ENCODE measurements around the gene AAGAB.
"Not testable (repeated sequence)": the region's sequence is repeated elsewhere in the genome, so short reads cannot be mapped to it uniquely, and the experiment has no call there.

Gene AAGAB

GRCh38 chr15:67171471-67171870, 83.0 kb downstream of the AAGAB start:
- DNase-seq (ENCODE audit: low read depth in 2 of 2), result no peak

- no peak for DNase-seq (ENCODE audit: low read depth in 2 of 2)
Measured at GRCh38 chr15:67170143-67170925, 84.1 kb downstream of the AAGAB start.

DNA sequence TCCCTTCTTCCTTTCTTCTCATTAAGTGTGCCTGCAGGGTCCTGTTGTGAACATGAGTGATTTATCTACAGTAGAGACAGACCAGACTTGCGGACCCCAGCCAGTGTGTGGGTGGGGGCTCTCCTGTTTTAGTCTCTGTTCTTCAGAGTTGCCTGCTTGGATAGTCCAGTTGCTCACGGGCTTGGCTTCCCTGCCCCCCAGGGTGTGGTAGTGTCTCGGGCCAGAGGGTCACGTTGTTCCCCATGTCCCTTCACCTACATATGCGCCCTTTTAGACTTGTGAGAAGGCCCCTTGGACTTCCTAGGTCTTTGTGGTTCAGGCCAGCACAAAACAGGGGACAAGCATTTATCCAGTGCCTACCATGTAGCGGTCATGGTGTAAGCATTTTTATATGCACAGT, 85.8 kb downstream of the AAGAB start:
- DNase-seq (ENCODE audit: low read depth in 2 of 2), result no peak

DNA sequence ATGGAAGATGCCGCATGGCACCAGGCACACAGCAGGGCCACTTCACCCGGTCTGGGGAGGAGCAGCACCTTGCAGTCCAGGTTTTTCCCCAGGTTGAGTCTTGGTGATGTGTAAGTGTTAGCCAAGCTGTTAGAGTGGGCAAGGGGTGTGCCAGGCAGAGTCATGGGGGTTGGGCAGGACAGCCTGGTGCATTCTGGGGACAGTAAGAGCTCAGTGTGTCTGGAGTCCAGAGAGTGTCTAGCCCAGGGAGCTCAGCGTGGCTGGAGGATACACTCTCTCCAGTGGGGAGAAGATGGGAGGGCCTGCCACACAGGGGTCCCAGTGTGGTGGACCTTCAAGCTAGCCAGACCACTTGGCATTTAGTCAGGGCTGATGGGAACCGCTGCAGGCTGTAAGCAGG, 87.4 kb downstream of the AAGAB start:
- DNase-seq (ENCODE audit: low read depth in 2 of 2), result no peak

DNA sequence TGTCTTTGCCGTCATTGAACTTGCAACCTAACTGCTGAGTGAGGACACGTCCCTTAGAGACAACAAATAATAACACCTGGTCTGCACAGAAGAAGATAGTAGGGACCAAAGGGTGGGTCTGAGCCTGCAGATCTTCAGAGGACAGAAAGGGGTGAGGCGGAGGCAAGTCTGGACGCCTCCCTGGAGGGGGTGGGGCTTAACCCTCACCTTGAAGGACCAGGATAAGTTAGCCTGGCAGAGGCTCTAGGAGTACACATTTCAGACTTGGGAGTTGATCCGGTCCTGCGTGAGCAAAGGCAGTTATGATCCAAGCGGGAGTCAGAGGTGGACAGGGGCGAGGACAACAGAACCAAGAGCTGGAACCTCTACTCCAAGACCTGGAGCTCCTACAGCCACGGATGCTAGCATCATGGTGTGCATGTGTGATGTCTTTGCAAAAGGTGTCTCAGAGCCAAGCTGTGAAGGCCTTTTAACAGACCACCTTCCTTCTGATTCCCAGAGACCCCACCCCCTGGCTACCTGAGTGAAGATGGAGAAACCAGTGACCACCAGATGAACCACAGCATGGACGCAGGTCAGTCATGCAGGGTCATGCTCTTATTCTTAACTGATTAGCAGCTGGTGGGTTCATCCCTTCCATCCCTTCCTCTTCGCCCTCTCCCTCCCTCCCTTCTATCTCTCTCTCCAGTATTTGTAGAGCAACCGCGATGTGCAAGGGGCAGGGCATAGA, 88.0 kb downstream of the AAGAB start:
- no peak for DNase-seq (ENCODE audit: low read depth in 2 of 2)

GRCh38 chr15:67165254-67166253, 88.9 kb downstream of the AAGAB start:
- no peak for DNase-seq (ENCODE audit: low read depth in 2 of 2)

- no peak for DNase-seq (ENCODE audit: low read depth in 2 of 2)
Measured at GRCh38 chr15:67164811-67165253, 89.6 kb downstream of the AAGAB start.

DNA sequence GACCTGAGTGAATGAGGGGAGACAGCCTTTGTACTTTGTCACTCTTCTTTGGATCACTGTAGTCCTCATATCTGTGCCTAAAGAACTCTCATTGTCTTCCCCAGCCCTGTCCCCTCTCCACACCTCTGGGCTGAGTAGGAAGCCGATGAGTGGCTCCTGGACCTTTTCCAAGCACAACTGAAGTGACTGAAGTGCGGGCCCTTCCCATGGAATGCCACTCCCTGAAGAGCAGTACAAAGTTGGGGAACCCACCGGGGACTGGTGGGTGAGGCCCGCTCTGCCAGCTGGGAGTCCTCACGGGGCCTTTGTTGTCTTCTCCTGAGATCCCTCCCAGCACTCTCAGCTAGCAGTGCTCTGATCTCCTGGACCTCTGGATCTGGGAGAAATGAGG, 90.1 kb downstream of the AAGAB start:
- no peak for DNase-seq (ENCODE audit: low read depth in 2 of 2)

DNA sequence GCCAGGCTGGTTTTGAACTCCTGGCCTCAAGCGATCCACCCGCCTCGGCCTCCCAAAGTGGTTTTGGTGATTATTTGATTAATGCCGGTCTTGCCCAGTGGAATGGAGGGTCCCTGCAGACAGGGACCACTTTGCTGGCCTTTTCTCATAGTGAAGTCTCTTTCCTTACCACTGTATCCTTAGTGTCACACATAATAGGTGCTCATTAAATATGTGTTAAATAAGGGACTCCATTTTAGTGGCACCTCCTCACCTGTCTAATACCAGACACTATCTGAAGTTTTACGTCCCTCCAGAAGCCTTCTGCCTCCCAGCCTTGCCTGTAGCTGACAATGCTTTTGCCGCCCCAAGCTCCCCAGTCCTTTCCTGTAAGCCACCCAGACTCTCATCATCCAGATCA, 91.3 kb downstream of the AAGAB start:
- no peak for DNase-seq (ENCODE audit: low read depth in 2 of 2)

DNA sequence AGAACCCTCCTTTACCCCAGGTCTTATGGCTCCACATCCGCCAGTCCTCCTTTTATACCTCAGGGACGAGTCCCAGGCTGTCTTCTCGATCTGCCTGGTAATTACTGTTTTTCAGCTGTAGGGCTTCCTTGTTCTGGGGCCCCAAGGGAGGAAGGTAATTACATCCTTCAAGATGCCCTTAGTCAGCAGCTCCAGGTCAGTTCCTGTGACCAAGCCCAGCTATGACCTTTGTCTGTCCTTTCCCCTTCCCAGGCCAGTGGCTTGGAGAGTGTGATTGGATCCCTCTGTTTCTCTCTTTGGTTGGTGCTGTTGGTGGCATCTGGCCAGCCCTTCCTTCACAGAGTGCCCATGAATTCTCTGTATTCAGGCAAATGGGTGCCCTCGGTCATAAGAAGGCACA, 92.6 kb downstream of the AAGAB start:
- DNase-seq (ENCODE audit: low read depth in 2 of 2), result no peak

- no peak for DNase-seq (ENCODE audit: low read depth in 2 of 2)
Measured at GRCh38 chr15:67161412-67161811, 93.0 kb downstream of the AAGAB start.

DNA sequence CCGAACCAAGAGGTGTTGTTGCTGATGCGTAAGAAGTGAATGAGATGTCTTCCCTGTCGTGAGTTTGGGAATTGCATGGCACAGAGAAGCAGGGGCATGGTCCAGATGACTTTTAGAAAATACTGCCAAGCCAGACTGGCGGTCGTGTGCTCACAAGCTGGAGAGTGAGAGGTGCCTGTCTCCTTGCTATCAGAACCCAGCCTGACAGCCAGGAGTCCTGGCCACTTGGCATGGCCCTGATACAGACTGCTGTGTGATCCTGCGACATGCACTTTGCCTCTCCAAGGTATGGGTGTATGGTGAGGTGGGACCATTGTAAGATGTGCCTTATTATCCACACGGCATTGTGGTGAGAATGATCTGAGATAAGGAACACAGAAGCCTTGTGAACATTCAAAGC, 96.1 kb downstream of the AAGAB start:
- no peak for DNase-seq (ENCODE audit: low read depth in 2 of 2)

GRCh38 chr15:67157521-67158252, 96.8 kb downstream of the AAGAB start:
- DNase-seq (ENCODE audit: low read depth in 2 of 2), result no peak

DNA sequence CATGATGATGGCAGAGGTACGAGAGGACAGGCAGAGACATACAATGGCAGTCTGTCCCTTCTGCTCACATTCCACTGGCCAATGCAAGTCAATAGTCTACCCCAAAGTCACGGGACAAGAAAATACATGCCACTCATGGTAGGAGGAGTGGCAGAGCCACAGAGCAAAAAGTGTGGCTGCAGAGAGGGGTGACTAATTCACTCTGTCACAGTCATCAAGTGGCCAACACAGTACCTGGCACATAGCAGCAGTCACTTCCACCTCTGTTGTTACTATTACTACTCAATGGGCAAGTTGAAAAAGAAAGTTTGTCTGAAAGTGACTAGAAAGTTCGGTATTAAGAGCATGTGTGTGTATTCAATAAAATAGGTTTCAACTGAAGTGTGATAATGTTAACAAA, 97.6 kb downstream of the AAGAB start:
- DNase-seq (ENCODE audit: low read depth in 2 of 2), result no peak

DNA sequence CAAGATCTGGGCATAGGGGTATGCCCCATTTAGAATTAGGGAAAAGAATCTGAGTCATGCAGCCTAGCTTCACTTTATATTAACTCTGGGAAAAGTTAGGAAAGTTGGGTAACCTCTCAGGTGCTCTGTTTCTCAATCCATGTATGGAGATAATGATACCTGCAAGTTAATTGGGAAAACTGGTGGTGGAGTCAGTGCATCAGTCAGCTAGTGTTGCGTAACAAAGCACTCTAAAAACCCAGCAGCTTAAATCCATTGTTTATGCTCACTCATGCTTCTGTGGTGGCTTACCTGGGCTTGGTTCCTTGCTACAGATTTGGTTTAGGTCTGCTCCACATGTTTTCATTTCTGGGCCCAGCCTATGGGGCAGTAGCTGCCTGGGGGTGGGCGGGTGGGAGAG, 98.0 kb downstream of the AAGAB start:
- DNase-seq (ENCODE audit: low read depth in 2 of 2), result no peak

- DNase-seq (ENCODE audit: low read depth in 2 of 2), result no peak
Measured at GRCh38 chr15:67154249-67154648, 100.2 kb downstream of the AAGAB start.

DNA sequence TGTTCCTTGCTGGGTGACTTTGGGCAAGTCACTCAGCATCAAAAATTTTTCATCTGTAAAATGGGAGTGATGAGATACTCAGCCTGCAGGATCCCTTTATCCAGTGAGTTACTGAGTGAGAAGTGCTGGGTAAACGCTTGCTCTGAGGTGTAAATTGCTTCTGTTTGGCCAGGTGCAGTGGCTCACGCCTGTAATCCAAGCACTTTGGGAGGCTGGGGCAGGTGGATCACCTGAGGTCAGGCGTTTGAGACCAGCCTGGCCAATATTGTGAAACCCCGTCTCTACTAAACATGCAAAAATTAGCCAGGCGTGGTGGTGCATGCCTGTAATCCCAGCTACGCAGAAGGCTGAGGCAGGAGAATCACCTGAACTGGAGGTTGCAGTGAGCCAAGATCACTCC, 101.4 kb downstream of the AAGAB start:
- not testable (repeated sequence) for DNase-seq (ENCODE audit: low read depth in 2 of 2)

- DNase-seq (ENCODE audit: low read depth in 2 of 2), result no peak
Measured at GRCh38 chr15:67152429-67152828, 102.0 kb downstream of the AAGAB start.
